K562 (cell line): ENCODE measurements around the gene EYA2. TPM values are rescaled to one million over a fixed set of nuclear protein-coding genes. Genes with fewer than 3 reads are reported as not detected.

Experiments
- ATAC-seq: fragments of 200-7000 bp; cut with Tn5 transposase; 3 replicates; pipeline ENCODE4 v1.9.1; 2020; ENCODE audit warnings: moderate library complexity
- BruUV-seq: library from RNA; stranded (reverse); fragments of 400-500 nt; replicated peaks from 2 replicates; lab custom pipeline; 2021; lab: Mats Ljungman, UMichigan
- CTCF ChIA-PET: fragments of 300-600 bp; formaldehyde crosslinking; extraction: SDS; loops from one replicate; lab custom pipeline; 2021; ENCODE audit warnings: low intra/inter-chr PET ratio; lab: Yijun Ruan, JAX
- POLR2A ChIA-PET: fragments of 300-600, 350-650 bp; sonication (Branson Sonifier 250); formaldehyde crosslinking; extraction: SDS; loops from one replicate; lab custom pipeline; 2021; ENCODE audit warnings: antibody characterized with exemption, inconsistent platforms; lab: Yijun Ruan, JAX
- DNase-seq, 4 experiments: peaks; one replicate each; pipeline versions ENCODE4 v3.0.0 to v3.0.0-alpha.2; 2011 to 2018; ENCODE audit warnings: low spot score in 3 of 4, mixed read lengths in 3 of 4; ENCODE audit errors: extremely low read depth in 1 of 4
- FAIRE-seq: peaks from 2 replicates; lab custom pipeline; 2011; peaks lifted over from hg19 to GRCh38; lab: Jason Lieb, UNC
- H2AFZ ChIP-seq: 2 replicates; pipeline ENCODE4 v1.6.0; 2011; ENCODE audit warnings: low read depth, low read length, control low read depth, inconsistent platforms
- H3K27ac ChIP-seq: fragments of 200-600 bp; 3 replicates; pipeline ENCODE4 v1.8.0; 2011; ENCODE audit warnings: low read depth, mild to moderate bottlenecking, control low read depth, inconsistent platforms, low read length, moderate library complexity, mixed read lengths; ENCODE audit errors: extremely low read depth
- H3K27me3 ChIP-seq, 2 experiments: fragments of 300-600 bp in 1 of 2; 2 replicates in 1 of 2; 3 replicates in 1 of 2; pipeline versions ENCODE4 v1.6.0 to v1.8.0; 2011; ENCODE audit warnings: inconsistent platforms in 2 of 2, low read length in 2 of 2, mild to moderate bottlenecking in 1 of 2, mixed read lengths in 1 of 2, moderate library complexity in 1 of 2; ENCODE audit not compliant: control insufficient read depth in 2 of 2, insufficient read depth in 2 of 2
- H3K36me3 ChIP-seq: fragments of 300-600 bp; 3 replicates; pipeline ENCODE4 v1.8.0; 2011; ENCODE audit warnings: mild to moderate bottlenecking, low read length, inconsistent platforms; ENCODE audit not compliant: control insufficient read depth, insufficient read depth
- H3K4me1 ChIP-seq, 2 experiments: fragments of 200-600 bp in 1 of 2; replicated peaks in 1 of 2; 2 replicates in 1 of 2; 3 replicates in 1 of 2; pipeline versions ENCODE4 v1.5.1 to v1.8.0; 2011; ENCODE audit warnings: inconsistent platforms in 2 of 2, low read length in 2 of 2, mild to moderate bottlenecking in 1 of 2, mixed read lengths in 1 of 2, moderate library complexity in 1 of 2; ENCODE audit not compliant: control insufficient read depth in 2 of 2, insufficient read depth in 2 of 2
- H3K4me2 ChIP-seq: 2 replicates; pipeline ENCODE4 v1.6.1; 2011; ENCODE audit warnings: low read length, control low read depth, inconsistent platforms, mixed read lengths; ENCODE audit not compliant: insufficient read depth
- H3K4me3 ChIP-seq: fragments of 200-600 bp; sonication (generic), shearing (Covaris generic); 2 replicates; pipeline ENCODE4 v1.5.1; 2016; ENCODE audit warnings: control low read depth, inconsistent platforms
- H3K79me2 ChIP-seq: fragments of 200-600 bp; 3 replicates; pipeline ENCODE4 v1.8.0; 2011; ENCODE audit warnings: low read length, inconsistent platforms; ENCODE audit not compliant: control insufficient read depth, insufficient read depth
- H3K9ac ChIP-seq, 2 experiments: 2 replicates each; pipeline versions ENCODE4 v1.6.0 to v1.6.1; 2011; ENCODE audit warnings: low read depth in 2 of 2, low read length in 2 of 2, control low read depth in 1 of 2, inconsistent platforms in 1 of 2, mild to moderate bottlenecking in 1 of 2, mixed read lengths in 1 of 2; ENCODE audit not compliant: insufficient read depth in 1 of 2
- H3K9me1 ChIP-seq: one replicate; pipeline ENCODE4 v1.6.0; 2011; ENCODE audit warnings: inconsistent platforms, mild to moderate bottlenecking, low read length, moderate library complexity; ENCODE audit not compliant: control insufficient read depth, insufficient read depth
- H3K9me3 ChIP-seq: replicated peaks from 2 replicates; pipeline ENCODE4 v1.5.1; 2011; ENCODE audit warnings: low read depth, low read length, inconsistent platforms; ENCODE audit not compliant: control insufficient read depth, insufficient read depth
- H4K20me1 ChIP-seq: replicated peaks from 2 replicates; pipeline ENCODE4 v1.6.1; 2011; ENCODE audit warnings: low read length, inconsistent platforms, mixed read lengths; ENCODE audit not compliant: control insufficient read depth, insufficient read depth
- GTF2E2 ChIP-seq: fragments of 200-800 bp; sonication (Bioruptor generic); IDR thresholded peaks from 2 replicates; pipeline ENCODE4 v1.6.1; 2016; ENCODE audit warnings: missing genetic modification characterization, missing compliant biosample characterization
- PRDM10 ChIP-seq: fragments of 450-650 bp; IDR thresholded peaks from 2 replicates; pipeline ENCODE4 v1.6.1; 2018; ENCODE audit not compliant: partially characterized antibody
- RBM34 ChIP-seq: fragments of 200-400 bp; formaldehyde crosslinking; IDR thresholded peaks from 2 replicates; pipeline ENCODE4 v1.6.1; 2018; ENCODE audit warnings: low read length, borderline replicate concordance; ENCODE audit not compliant: insufficient read depth
- TOE1 ChIP-seq, 2 experiments: fragments of 450-650 bp in 1 of 2; sonication (generic) in 1 of 2; formaldehyde crosslinking in 1 of 2; IDR thresholded peaks; 2 replicates each; pipeline versions ENCODE4 v1.7.1 to v1.8.0; 2016 to 2022; ENCODE audit warnings: borderline replicate concordance in 2 of 2, mild to moderate bottlenecking in 2 of 2, antibody characterized with exemption in 1 of 2, inconsistent platforms in 1 of 2, low read depth in 1 of 2, missing genetic modification reagents in 1 of 2, moderate library complexity in 1 of 2
- U2AF2 ChIP-seq: fragments of 200-400 bp; formaldehyde crosslinking; optimal IDR thresholded peaks from 2 replicates; pipeline ENCODE3; 2017; ENCODE audit warnings: low read depth, mild to moderate bottlenecking, low read length
- ZBTB8A ChIP-seq: fragments of 450-650 bp; IDR thresholded peaks from 2 replicates; pipeline ENCODE4 v1.6.1; 2018; ENCODE audit warnings: mild to moderate bottlenecking, moderate library complexity; ENCODE audit not compliant: partially characterized antibody
- ZNF134 ChIP-seq: fragments of 250-450 bp; sonication (Bioruptor Pico); conservative IDR thresholded peaks from 2 replicates; pipeline ENCODE4 v1.4.0; 2020
- ZNF57 ChIP-seq: fragments of 450-650 bp; formaldehyde crosslinking; IDR thresholded peaks from 2 replicates; pipeline ENCODE4 v1.4.0; 2020; ENCODE audit warnings: mild to moderate bottlenecking, moderate library complexity
- ZNF77 ChIP-seq: fragments of 250-450 bp; sonication (Bioruptor Pico); IDR thresholded peaks from 2 replicates; pipeline ENCODE4 v1.5.0; 2020
- WGBS: fragments of 100-300 bp; shearing (Covaris generic); methylation state at CpG from one replicate; pipeline ENCODE4 v1.1.6; 2016; ENCODE audit warnings: low coverage, mixed read lengths; ENCODE audit not compliant: insufficient coverage; ENCODE audit errors: missing lambda C conversion rate; 5-methylcytosine and 5-hydroxymethylcytosine counted together
- in situ Hi-C: fragments of 300-500 bp; cut with MboI; formaldehyde crosslinking; loops from 4 replicates; pipeline ENCODE4 v1.15.0; 2018; ENCODE audit warnings: inconsistent platforms, mixed read lengths
- intact Hi-C: fragments of 100-400 bp; cut with micrococcal nuclease; formaldehyde crosslinking; loops from 2 replicates; pipeline ENCODE4 v1.14.2; 2022
- polyA plus RNA-seq, 8 experiments: library from polyadenylated mRNA; depleted of rRNA in 4 of 8; stranded (reverse) in 5 of 8; unstranded in 3 of 8; fragments of >200 nt; fragmentation: Nextera tagmentation in 2 of 8; fragmentation: Illumina TruSeq in 1 of 8; extraction: Ambion mirVana in 2 of 8; extraction: Trizol in 1 of 8; gene quantifications; 2 replicates each; pipeline versions ENCODE4 v1.2.1 to v1.2.3, GENCODE V29; 2011 to 2014; ENCODE audit warnings: inconsistent platforms in 1 of 8, missing spikeins in 1 of 8
- total RNA-seq, 7 experiments: library from RNA; depleted of rRNA in 6 of 7; stranded (reverse); fragments of >200 nt in 6 of 7; fragmentation: Illumina TruSeq in 2 of 7; extraction: Trizol in 2 of 7; gene quantifications; 2 replicates each; pipeline versions ENCODE4 v1.2.1 to v1.2.3, GENCODE V29; 2011 to 2021; ENCODE audit warnings: low replicate concordance in 1 of 7

The EYA2 gene
- total and polyA plus RNA-seq, 9 of the 15 experiments (the other 6 are each of a cell fraction or from before 2014, with no cell fraction given), result 0.03 TPM; not detected in 8

GRCh38 chr20:47133809-47134456 lies 239.3 kb downstream of the EYA2 start:
- Histone ChIP-seq H3K36me3 (no peaks in the 10 kb centered on the region), H3K27ac (no peak overlapping the region), H3K4me1 (no peaks in the 10 kb centered on the region), H3K27me3 (peaks cover 7 to 33% of the 10 kb centered on the region in 2 experiments; a peak in 4 of 5 replicates), H3K4me3 (no peak overlapping the region), H3K4me2 (no peak overlapping the region), H3K79me2 (no peaks in the 10 kb centered on the region), H3K9ac (no peak overlapping the region), H2AFZ (no peak overlapping the region), H4K20me1 (no peaks in the 10 kb centered on the region), H3K9me1 (no peaks in the 10 kb centered on the region), H3K9me3 (no peaks in the 10 kb centered on the region)
- ATAC-seq, result no peak
- FAIRE-seq, result no peak
- DNase-seq, result no peak
- BruUV-seq, result no TSS peak
- WGBS, result 13% methylated on average over 3 of the region's 3 CpGs
- ChIA-PET POLR2A (interaction anchor here (0.7 kb wide), 1 partner anchor 1321 kb away, joined by 3 read pairs; no protein-coding TSS in a partner anchor), CTCF (no interaction called here)
- in situ Hi-C loops (no loop called here), intact Hi-C loops (no loop called here)
- TF ChIP-seq ZNF77, result no peak
- no peak for TF ChIP-seq U2AF2
- no peak for TF ChIP-seq GTF2E2 (tag)
- TF ChIP-seq PRDM10, result no peak
- TF ChIP-seq ZNF57 (CRISPR knock-in tag), result no peak
- no peak for TF ChIP-seq ZBTB8A
- TF ChIP-seq RBM34, result no peak
- no peak for TF ChIP-seq ZNF134 (CRISPR knock-in tag)
- TF ChIP-seq TOE1 (IDR thresholded peaks at IDR 0.05; ENCODE audit: borderline replicate concordance), result no peak
- TF ChIP-seq TOE1 (CRISPR knock-in tag; IDR thresholded peaks at IDR 0.05; ENCODE audit: borderline replicate concordance, low read depth), result no peak
